ENCODE measurements around the gene ACOT11. TPM values are rescaled to one million over a fixed set of nuclear protein-coding genes. Genes with fewer than 3 reads are reported as not detected.

ACOT11 gene
- total RNA-seq, 8 experiments from 2014 or later = 0.35 to 1.9 (median 0.93) TPM

DNA sequence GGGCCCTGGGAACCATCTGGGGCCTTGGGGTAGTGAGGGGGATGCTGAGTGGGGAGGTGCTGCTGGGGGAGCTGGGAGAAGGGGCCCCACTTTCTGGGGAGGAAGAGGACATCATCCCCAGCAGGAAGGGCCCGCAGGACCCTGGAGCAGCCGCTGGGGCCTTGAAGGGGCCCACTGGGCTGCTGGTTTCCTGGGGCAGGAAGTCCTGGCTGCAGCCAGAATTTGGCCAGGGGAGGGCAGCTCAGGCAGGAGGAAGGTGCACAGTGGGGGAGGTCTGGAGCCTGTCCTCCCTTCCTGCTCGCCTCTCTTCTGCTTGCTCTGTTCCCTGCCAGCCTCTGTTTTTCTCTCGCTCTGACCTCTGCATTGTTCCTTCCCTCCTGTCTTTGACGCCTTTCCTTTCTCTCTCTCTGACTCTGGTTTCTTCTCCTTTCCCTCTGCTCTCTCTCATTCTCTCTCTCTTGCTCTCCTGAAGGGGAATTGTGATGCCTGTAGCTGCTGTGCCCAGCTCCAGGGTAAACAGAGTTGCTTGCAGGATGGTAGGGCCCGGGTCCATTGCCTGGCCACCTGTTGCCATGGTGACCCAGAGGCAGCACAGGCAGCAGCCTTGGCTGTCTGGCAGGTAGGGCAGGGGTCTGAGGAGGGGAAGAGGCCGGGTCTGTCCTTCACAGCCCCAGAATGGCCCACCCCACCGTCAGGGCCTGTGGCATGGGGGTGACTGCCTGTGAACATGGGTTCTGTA, 23.9 kb downstream of the ACOT11 start:
- Histone ChIP-seq H3K27ac (no peak overlapping the region), H3K4me1 (replicated peaks in 1 of 2) (peaks cover 0 to 12% of the 10 kb centered on the region in 2 donors), H3K4me3 (no peak overlapping the region)
- ATAC-seq (replicated peaks in 6 of 8) = peak in 5 of 8 experiments; percentile 42 to 92 (median 47)
- in situ Hi-C loops (cut with MboI; ENCODE audit: low pct_unique_long_range_greater_than_20kb in 2 of 9, low sequenced_read_pairs in 9 of 9, unreplicated experiment in 9 of 9) = no loop called here
- 17 to 80% (median 50%) methylated on average over 1 to 6 of the region's 8 CpGs; no CpG with 5 or more reads in 1 of the 10 experiments for WGBS, 10 experiments

- Histone ChIP-seq H3K27ac (no peak overlapping the region), H3K4me3 (no peak overlapping the region), H3K4me1 (replicated peaks in 1 of 2) (peaks cover 0 to 12% of the 10 kb centered on the region in 2 donors)
- ATAC-seq (replicated peaks in 6 of 8) = no peak
- WGBS, 10 experiments = 0 to 66% (median 29%) methylated on average over 1 to 3 of the region's 3 CpGs; no CpG with 5 or more reads in 7 of the 10 experiments
- in situ Hi-C loops (cut with MboI; ENCODE audit: low pct_unique_long_range_greater_than_20kb in 2 of 9, low sequenced_read_pairs in 9 of 9, unreplicated experiment in 9 of 9) = no loop called here
Observed at GRCh38 chr1:54572542-54572850, 24.5 kb downstream of the ACOT11 start.

- in situ Hi-C loops (cut with MboI; ENCODE audit: low pct_unique_long_range_greater_than_20kb in 2 of 9, low sequenced_read_pairs in 9 of 9, unreplicated experiment in 9 of 9) = no loop called here
- Histone ChIP-seq H3K27ac (no peak overlapping the region), H3K4me3 (no peak overlapping the region), H3K4me1 (replicated peaks in 1 of 2) (peaks cover 0 to 16% of the 10 kb centered on the region in 2 donors)
- ATAC-seq (replicated peaks in 6 of 8) = no peak
- 80 to 100% (median 91%) methylated on average over 1 to 10 of the region's 12 CpGs; no CpG with 5 or more reads in 2 of the 10 experiments for WGBS, 10 experiments
Observed at GRCh38 chr1:54574158-54574778, 26.2 kb downstream of the ACOT11 start.

DNA sequence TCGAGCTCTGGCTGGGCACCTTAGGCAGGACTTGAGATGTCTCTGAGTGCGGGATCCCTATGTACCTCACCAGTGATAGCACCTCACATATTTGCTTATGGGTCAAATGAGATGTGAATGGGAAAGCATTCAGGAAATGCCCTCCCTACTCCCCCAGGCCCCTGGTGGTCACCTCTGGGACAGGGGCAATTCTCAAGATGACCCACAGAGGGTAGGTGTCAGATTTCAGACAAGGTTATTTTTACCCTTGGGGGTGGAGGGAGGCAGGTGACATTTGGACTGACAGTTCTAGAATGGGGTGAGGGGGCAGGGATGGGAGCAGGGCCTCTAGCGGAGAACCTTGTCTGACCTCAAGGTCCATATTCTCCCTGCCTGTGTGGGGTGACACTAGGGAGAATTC, 27.1 kb downstream of the ACOT11 start:
- no peak overlapping the region for H3K27ac ChIP-seq
- no peak overlapping the region for H3K4me3 ChIP-seq
- H3K4me1 ChIP-seq (replicated peaks in 1 of 2) = peaks cover 0 to 16% of the 10 kb centered on the region in 2 donors
- no peak for ATAC-seq (replicated peaks in 6 of 8)
- in situ Hi-C loops (cut with MboI; ENCODE audit: low pct_unique_long_range_greater_than_20kb in 2 of 9, low sequenced_read_pairs in 9 of 9, unreplicated experiment in 9 of 9) = no loop called here
- 80 to 100% (median 91%) methylated on average over 1 to 3 of the region's 3 CpGs; no CpG with 5 or more reads in 6 of the 10 experiments for WGBS, 10 experiments

- H3K27ac ChIP-seq = no peak overlapping the region
- no peak overlapping the region for H3K4me3 ChIP-seq
- peaks cover 0 to 16% of the 10 kb centered on the region in 2 donors for H3K4me1 ChIP-seq (replicated peaks in 1 of 2)
- in situ Hi-C loops (cut with MboI; ENCODE audit: low pct_unique_long_range_greater_than_20kb in 2 of 9, low sequenced_read_pairs in 9 of 9, unreplicated experiment in 9 of 9) = no loop called here
- WGBS, 10 experiments = 66 to 100% (median 87%) methylated on average over 2 to 7 of the region's 8 CpGs; no CpG with 5 or more reads in 3 of the 10 experiments
- ATAC-seq (replicated peaks in 6 of 8) = no peak
Observed at GRCh38 chr1:54575605-54576290, 27.7 kb downstream of the ACOT11 start.

GRCh38 chr1:54577612-54578011, 29.6 kb downstream of the ACOT11 start:
- 41 to 93% (median 75%) methylated on average over 1 to 5 of the region's 6 CpGs; no CpG with 5 or more reads in 2 of the 10 experiments for WGBS, 10 experiments
- in situ Hi-C loops (cut with MboI; ENCODE audit: low pct_unique_long_range_greater_than_20kb in 2 of 9, low sequenced_read_pairs in 9 of 9, unreplicated experiment in 9 of 9) = no loop called here
- ATAC-seq (replicated peaks in 6 of 8) = peak in 5 of 8 experiments; percentile 49 to 70 (median 57)
- peaks cover 0 to 4% of the 10 kb centered on the region in 2 donors for H3K4me1 ChIP-seq (replicated peaks in 1 of 2)
- H3K4me3 ChIP-seq = no peak overlapping the region
- H3K27ac ChIP-seq = no peak overlapping the region

DNA sequence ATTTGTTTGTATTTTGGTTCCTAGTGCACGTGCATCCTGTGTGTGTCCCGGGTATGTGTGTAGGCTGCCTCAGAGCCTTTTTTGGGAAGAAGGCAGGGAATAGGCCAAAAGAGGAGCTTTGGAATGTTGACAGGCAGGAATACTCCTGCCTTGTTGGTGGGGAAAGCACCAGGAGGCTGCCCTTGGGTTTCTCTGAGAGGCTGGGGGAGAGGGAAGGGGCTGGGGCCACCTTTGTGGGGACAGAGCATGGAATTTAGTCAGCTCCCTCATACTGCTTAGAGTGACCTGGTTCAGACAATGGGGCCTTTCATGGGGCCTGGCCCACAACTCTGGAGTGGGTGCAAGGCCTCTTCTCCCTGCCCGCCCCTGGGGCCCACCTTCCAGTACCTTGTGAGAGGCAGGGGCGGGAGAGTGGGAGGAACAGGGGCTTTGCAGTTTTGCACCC, 31.3 kb downstream of the ACOT11 start:
- Histone ChIP-seq H3K4me3 (no peak overlapping the region), H3K4me1 (replicated peaks in 1 of 2) (peaks cover 0 to 7% of the 10 kb centered on the region in 2 donors), H3K27ac (no peak overlapping the region)
- in situ Hi-C loops (cut with MboI; ENCODE audit: low pct_unique_long_range_greater_than_20kb in 2 of 9, low sequenced_read_pairs in 9 of 9, unreplicated experiment in 9 of 9) = no loop called here
- 25 to 90% (median 53%) methylated on average over 2 to 3 of the region's 4 CpGs; no CpG with 5 or more reads in 5 of the 10 experiments for WGBS, 10 experiments
- peak in 4 of 8 experiments; percentile 27 to 43 (median 34) for ATAC-seq (replicated peaks in 6 of 8)

DNA sequence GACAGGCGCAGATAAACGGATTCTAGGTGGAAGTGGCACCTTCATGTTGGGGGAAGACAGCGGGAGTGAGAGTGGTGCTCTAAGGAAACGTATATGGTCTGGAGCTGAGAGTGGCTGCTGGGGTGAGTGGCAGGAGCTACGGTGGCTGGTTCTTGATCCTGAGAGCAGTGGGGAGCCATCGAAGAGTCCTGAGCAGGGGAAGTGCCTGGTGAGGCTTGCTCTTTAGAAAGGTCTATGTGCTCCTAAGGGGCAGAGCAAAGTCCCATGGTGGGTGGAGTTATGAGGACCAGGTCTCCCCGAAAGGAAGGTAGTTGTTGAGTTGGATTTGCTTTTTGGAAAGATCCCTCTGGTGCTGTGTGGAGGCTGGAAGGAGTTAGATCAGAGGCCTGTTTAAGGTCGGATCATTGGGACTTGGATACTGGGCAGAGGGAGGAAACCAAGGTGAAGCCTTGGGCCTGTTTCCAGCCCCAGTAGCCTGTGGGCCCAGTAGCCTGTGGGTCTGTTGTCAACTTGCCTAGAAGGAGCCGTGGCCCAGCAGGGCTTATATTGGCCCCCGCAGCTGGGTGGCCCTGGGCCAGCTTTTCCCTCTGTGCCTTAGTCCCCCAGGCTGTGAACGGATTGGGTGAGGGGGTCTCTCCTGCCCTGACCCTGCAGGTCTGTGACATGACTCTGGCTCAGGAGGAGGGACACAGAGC, 33.0 kb downstream of the ACOT11 start:
- peaks cover 0 to 7% of the 10 kb centered on the region in 2 donors for H3K4me1 ChIP-seq (replicated peaks in 1 of 2)

DNA sequence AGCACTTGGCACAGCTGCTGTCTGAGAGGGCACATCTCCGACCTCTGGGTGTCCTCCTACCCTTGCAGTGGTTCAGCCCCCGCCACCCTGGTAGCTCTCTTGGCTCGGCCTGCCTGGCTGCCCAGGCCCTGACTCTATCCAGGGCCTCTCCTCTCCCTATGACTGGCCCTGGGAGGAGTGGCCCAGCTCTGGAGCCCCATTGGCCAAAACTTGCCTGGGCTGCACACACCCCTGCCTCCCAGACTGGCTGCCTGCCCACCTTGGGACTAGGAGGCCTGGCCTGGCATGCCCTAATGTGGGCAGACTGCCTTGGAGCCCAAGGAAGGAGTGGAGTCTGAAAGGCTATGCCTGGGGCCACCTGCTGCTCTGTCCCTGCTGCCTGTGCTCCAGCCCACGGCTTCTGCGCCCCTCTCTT, 33.6 kb downstream of the ACOT11 start:
- H3K4me3 ChIP-seq = no peak overlapping the region
- H3K4me1 ChIP-seq (replicated peaks in 1 of 2) = peaks cover 0 to 7% of the 10 kb centered on the region in 2 donors
- in situ Hi-C loops (cut with MboI; ENCODE audit: low pct_unique_long_range_greater_than_20kb in 2 of 9, low sequenced_read_pairs in 9 of 9, unreplicated experiment in 9 of 9) = no loop called here
- WGBS, 10 experiments = 66 to 70% methylated on average over 2 to 4 of the region's 5 CpGs; no CpG with 5 or more reads in 8 of the 10 experiments
- peak; percentile 50 to 100 (median 78) for ATAC-seq (replicated peaks in 6 of 8)
- H3K27ac ChIP-seq = no peak overlapping the region

More for the DNA sequence above, 33.0 kb downstream of the ACOT11 start:
- ATAC-seq (replicated peaks in 6 of 8) = no peak
- Histone ChIP-seq H3K4me3 (no peak overlapping the region), H3K27ac (no peak overlapping the region)
- WGBS, 10 experiments = 55 to 100% (median 82%) methylated on average over 1 to 11 of the region's 11 CpGs; no CpG with 5 or more reads in 3 of the 10 experiments
- in situ Hi-C loops (cut with MboI; ENCODE audit: low pct_unique_long_range_greater_than_20kb in 2 of 9, low sequenced_read_pairs in 9 of 9, unreplicated experiment in 9 of 9) = no loop called here

DNA sequence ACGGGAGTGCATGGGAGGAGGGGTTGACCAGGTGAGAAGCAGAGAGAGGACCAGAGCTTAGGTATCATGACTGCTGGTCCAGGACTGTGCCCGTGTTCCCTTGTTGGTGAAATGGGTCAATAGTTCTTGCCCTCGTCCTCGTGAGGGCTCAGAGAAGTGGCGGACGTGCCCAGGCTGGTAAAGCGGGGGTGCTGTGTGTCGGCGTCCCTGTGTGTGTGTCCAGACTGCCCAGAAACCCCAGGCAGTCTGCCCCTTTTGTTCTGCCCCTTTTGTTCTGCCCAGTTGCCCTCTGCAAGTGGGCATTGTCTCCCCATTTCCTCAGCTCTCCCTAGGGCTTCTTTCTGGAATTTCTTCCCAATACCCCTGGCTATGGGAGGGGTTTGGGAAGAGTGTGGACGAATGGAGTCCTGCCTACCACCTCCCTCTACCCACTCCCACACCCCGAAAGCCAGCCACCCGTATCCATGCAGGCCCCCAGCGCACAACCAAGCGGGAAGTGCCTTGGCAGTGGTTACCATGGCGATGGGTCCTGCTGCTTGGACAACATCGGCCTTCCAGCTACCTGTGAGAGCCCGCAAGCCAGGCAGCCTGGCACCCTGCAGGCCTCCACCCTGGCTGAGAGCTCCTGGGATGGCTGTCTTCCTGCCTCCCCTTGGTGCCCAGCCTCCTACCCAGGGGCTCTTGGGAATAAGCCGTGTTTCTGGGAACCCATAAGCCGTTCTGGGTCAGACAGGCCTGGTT, 34.7 kb downstream of the ACOT11 start:
- in situ Hi-C loops (cut with MboI; ENCODE audit: low pct_unique_long_range_greater_than_20kb in 2 of 9, low sequenced_read_pairs in 9 of 9, unreplicated experiment in 9 of 9) = no loop called here
- Histone ChIP-seq H3K4me1 (replicated peaks in 1 of 2) (peaks cover 0 to 7% of the 10 kb centered on the region in 2 donors), H3K27ac (no peak overlapping the region), H3K4me3 (no peak overlapping the region)
- WGBS, 10 experiments = 65 to 90% (median 77%) methylated on average over 3 to 18 of the region's 19 CpGs; no CpG with 5 or more reads in 3 of the 10 experiments
- peak in 5 of 8 experiments; percentile 60 to 77 (median 68) for ATAC-seq (replicated peaks in 6 of 8)

DNA sequence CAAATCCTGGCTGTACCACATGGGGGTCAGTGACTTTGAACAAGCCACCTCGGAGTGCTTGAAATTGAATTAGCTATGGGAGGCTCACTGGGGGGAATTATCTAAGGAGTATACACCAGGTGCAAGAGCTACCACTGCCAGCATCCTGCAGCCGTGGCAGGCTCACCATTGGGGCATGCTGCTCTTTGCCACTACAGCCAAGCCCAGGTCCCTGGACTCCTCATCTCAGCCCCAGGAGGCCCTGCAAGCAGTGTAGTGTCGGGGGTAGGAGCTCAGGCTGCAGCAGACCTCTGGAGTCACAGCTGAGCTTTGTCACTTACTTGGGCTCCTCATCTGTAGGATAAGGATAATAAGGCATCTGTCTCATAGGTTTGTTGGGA, 35.3 kb downstream of the ACOT11 start:
- in situ Hi-C loops (cut with MboI; ENCODE audit: low pct_unique_long_range_greater_than_20kb in 2 of 9, low sequenced_read_pairs in 9 of 9, unreplicated experiment in 9 of 9) = no loop called here
- Histone ChIP-seq H3K4me1 (replicated peaks in 1 of 2) (peaks cover 0 to 7% of the 10 kb centered on the region in 2 donors), H3K27ac (no peak overlapping the region), H3K4me3 (no peak overlapping the region)
- no peak for ATAC-seq (replicated peaks in 6 of 8)
- WGBS, 10 experiments = 60 to 100% (median 85%) methylated on average over 1 to 3 of the region's 3 CpGs; no CpG with 5 or more reads in 4 of the 10 experiments

GRCh38 chr1:54583871-54584270, 35.8 kb downstream of the ACOT11 start:
- peaks cover 0 to 7% of the 10 kb centered on the region in 2 donors for H3K4me1 ChIP-seq (replicated peaks in 1 of 2)
- in situ Hi-C loops (cut with MboI; ENCODE audit: low pct_unique_long_range_greater_than_20kb in 2 of 9, low sequenced_read_pairs in 9 of 9, unreplicated experiment in 9 of 9) = no loop called here
- H3K27ac ChIP-seq = no peak overlapping the region
- 40 to 100% (median 89%) methylated on average over 1 to 2 of the region's 2 CpGs; no CpG with 5 or more reads in 5 of the 10 experiments for WGBS, 10 experiments
- ATAC-seq (replicated peaks in 6 of 8) = no peak
- H3K4me3 ChIP-seq = no peak overlapping the region
